MCF 10A (cell line): ENCODE data around the gene PHOSPHO2. TPM values are rescaled to one million over a fixed set of nuclear protein-coding genes. Genes with fewer than 3 reads are reported as not detected.

ENCODE experiments used
- BruUV-seq: library from RNA; stranded (reverse); fragments of 400-500 nt; replicated peaks from 2 replicates; lab custom pipeline; 2021; lab: Mats Ljungman, UMichigan
- CTCF ChIA-PET: fragments of 300-600 bp; sonication (Branson Sonifier 250); formaldehyde crosslinking; extraction: SDS; loops from one replicate; lab custom pipeline; 2021; ENCODE audit warnings: antibody characterized with exemption, inconsistent platforms; lab: Yijun Ruan, JAX
- POLR2A ChIA-PET: fragments of 300-600, 350-650 bp; sonication (Branson Sonifier 250); formaldehyde crosslinking; extraction: SDS; loops from one replicate; lab custom pipeline; 2020; ENCODE audit warnings: antibody characterized with exemption, inconsistent platforms; lab: Yijun Ruan, JAX
- DNase-seq: peaks from one replicate; pipeline ENCODE4 v3.0.0-alpha.2; 2018; ENCODE audit not compliant: unreplicated experiment
- H3K27ac Mint-ChIP-seq: one replicate; pipeline ENCODE4 v1.8.0; 2022; ENCODE audit warnings: mild to moderate bottlenecking, low read depth, mixed read lengths; ENCODE audit not compliant: unreplicated experiment
- H3K27me3 Mint-ChIP-seq: one replicate; pipeline ENCODE4 v1.8.0; 2022; ENCODE audit warnings: mixed read lengths; ENCODE audit not compliant: insufficient read depth, unreplicated experiment
- H3K36me3 Mint-ChIP-seq: one replicate; pipeline ENCODE4 v1.8.0; 2022; ENCODE audit warnings: mild to moderate bottlenecking, moderate library complexity, mixed read lengths; ENCODE audit not compliant: insufficient read depth, unreplicated experiment
- H3K4me1 Mint-ChIP-seq: one replicate; pipeline ENCODE4 v1.8.0; 2022; ENCODE audit warnings: mixed read lengths; ENCODE audit not compliant: insufficient read depth, unreplicated experiment
- H3K4me3 Mint-ChIP-seq: one replicate; pipeline ENCODE4 v1.8.0; 2022; ENCODE audit warnings: mild to moderate bottlenecking, moderate library complexity, mixed read lengths; ENCODE audit not compliant: unreplicated experiment
- H3K9me3 Mint-ChIP-seq: one replicate; pipeline ENCODE4 v1.8.0; 2022; ENCODE audit warnings: mixed read lengths; ENCODE audit not compliant: unreplicated experiment
- CTCF ChIP-seq: fragments of 200-600 bp; IDR thresholded peaks from one replicate; pipeline ENCODE4 v1.8.0; 2022; ENCODE audit warnings: antibody characterized with exemption, mild to moderate bottlenecking; ENCODE audit not compliant: unreplicated experiment
- intact Hi-C: fragments of 100-400 bp; cut with micrococcal nuclease; formaldehyde crosslinking; loops from 2 replicates; pipeline ENCODE4 v1.14.1; 2022
- total RNA-seq: library from RNA; stranded (reverse); gene quantifications from 2 replicates; pipeline ENCODE4 v1.2.3, GENCODE V29; 2022

Gene PHOSPHO2
- total RNA-seq, 1 experiment from 2014 or later = 5.4 TPM

DNA sequence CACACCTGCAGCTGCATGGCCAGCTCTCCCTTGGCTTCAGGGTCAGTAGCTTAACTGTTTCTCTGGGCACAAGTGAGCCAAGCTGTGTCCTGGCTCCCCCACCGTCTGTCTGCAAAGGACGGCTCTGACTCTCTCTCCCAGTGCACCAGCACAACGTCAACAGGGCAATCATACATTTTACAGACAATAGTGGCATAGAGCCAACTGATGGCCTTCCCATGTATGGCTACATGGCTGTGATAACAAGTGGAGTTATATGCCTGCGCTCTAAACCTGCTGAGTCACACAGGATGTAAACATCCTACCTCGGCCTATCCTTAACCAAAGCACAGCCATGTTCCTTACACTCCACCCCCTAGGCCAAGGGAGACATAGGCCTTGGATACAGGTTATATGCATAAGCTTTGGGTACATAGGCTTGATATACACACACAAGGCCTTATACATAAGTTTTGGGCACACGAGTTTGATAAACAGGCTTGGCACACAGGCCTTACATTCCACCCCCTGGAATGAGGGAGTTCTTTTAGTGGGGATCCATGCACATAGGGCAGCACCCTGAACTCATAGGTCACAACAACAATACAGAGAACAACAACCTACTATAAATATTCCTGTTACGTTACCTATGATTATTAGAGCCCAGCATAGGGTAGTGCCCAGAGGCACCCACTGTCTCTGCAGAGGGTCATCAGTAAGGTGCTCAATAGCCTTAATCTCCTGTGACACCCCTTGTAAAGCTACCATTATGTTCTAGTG lies 17.7 kb downstream of the PHOSPHO2 start:
- no peak for DNase-seq
- CTCF ChIA-PET = interaction anchor here (0.7 kb wide), 1 partner anchor 184 kb away, joined by 3 read pairs; no protein-coding TSS in a partner anchor
- no peak for TF ChIP-seq CTCF
- POLR2A ChIA-PET = no interaction called here
- H3K9me3 Mint-ChIP-seq = no peaks in the 10 kb centered on the region
- no peak overlapping the region for H3K4me3 Mint-ChIP-seq
- H3K27me3 Mint-ChIP-seq = no peaks in the 10 kb centered on the region
- peaks cover 4% of the 10 kb centered on the region for H3K4me1 Mint-ChIP-seq
- no peaks in the 10 kb centered on the region for H3K36me3 Mint-ChIP-seq
- intact Hi-C loops = no loop called here
- BruUV-seq = no TSS peak
- no peak overlapping the region for H3K27ac Mint-ChIP-seq

DNA sequence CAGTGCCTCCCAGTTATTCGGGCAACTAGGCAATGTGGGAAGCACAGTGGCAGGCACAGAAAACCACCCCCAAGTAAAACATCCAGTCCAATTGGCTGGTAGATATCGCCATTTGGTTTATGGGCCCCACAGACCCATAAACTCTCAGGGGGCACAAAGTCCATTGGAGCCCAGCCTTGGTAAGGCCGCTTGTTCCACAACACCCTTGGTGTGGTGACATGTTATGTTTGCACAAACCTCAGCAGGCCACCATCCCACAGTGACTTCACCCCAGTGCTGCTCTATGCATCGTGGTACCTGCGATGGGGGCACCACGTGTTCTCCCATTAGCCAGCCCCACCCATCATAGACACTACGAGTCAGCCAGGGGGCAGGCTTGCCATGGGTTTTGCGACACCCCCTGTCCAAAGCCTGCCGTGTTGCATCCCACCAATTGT lies 18.5 kb downstream of the PHOSPHO2 start:
- no TSS peak for BruUV-seq
- no peak for DNase-seq
- H3K27me3 Mint-ChIP-seq = no peaks in the 10 kb centered on the region
- no peak overlapping the region for H3K27ac Mint-ChIP-seq
- no peak overlapping the region for H3K4me3 Mint-ChIP-seq
- peaks cover 4% of the 10 kb centered on the region for H3K4me1 Mint-ChIP-seq
- intact Hi-C loops = no loop called here
- ChIA-PET CTCF (interaction anchor here (0.6 to 0.7 kb wide), 2 partner anchors 163 to 183 kb away, joined by 3 read pairs; no protein-coding TSS in a partner anchor), POLR2A (no interaction called here)
- H3K9me3 Mint-ChIP-seq = no peaks in the 10 kb centered on the region
- no peak for TF ChIP-seq CTCF
- H3K36me3 Mint-ChIP-seq = no peaks in the 10 kb centered on the region

DNA sequence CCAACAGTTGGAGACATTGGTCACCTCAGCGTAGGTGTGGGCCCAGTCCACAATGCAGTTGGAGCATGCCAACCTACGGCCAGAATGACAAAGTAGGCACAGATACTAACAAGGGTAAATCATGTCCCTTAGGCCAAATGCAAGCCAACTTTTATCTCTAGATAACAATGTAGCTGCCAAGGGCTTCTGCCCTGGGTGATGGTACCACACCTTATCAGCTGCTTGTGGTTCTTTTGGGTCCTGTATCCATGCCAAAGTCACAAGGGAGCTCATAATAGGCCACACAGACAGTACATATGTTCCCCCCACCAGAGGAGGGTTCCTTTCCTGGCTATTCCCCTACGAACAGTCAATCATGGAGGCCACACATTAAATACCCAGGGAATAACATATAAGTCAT lies 19.1 kb downstream of the PHOSPHO2 start:
- Mint-ChIP-seq H3K27ac (no peak overlapping the region), H3K36me3 (no peaks in the 10 kb centered on the region), H3K4me1 (peaks cover 4% of the 10 kb centered on the region), H3K4me3 (no peak overlapping the region), H3K9me3 (no peaks in the 10 kb centered on the region), H3K27me3 (no peaks in the 10 kb centered on the region)
- CTCF ChIA-PET = interaction anchor here (0.6 kb wide), 1 partner anchor 162 kb away, joined by 3 read pairs; no protein-coding TSS in a partner anchor
- no peak for DNase-seq
- POLR2A ChIA-PET = no interaction called here
- no TSS peak for BruUV-seq
- TF ChIP-seq CTCF = no peak
- intact Hi-C loops = no loop called here

- intact Hi-C loops = no loop called here
- Mint-ChIP-seq H3K27ac (no peak overlapping the region), H3K27me3 (no peaks in the 10 kb centered on the region), H3K9me3 (no peaks in the 10 kb centered on the region), H3K4me3 (no peak overlapping the region), H3K4me1 (peaks cover 4% of the 10 kb centered on the region), H3K36me3 (no peaks in the 10 kb centered on the region)
- DNase-seq = no peak
- POLR2A ChIA-PET = interaction anchor here (0.6 to 1.4 kb wide), 3 partner anchors 20 to 1558 kb away, joined by 3 to 4 read pairs (median 3); partner anchors contain the start of genes CFAP210 and PHOSPHO2
- TF ChIP-seq CTCF = no peak
- CTCF ChIA-PET = no interaction called here
- no TSS peak for BruUV-seq
These were observed 20.4 kb downstream of the PHOSPHO2 start for GRCh38 chr2:169714699-169715098.
